Suprapubic skin (tissue), 4 donors: ENCODE results near the gene ENGASE. TPM values are rescaled to one million over a fixed set of nuclear protein-coding genes. Genes with fewer than 3 reads are reported as not detected.

Source experiments
- DNase-seq, 2 donors: peaks; one replicate each; pipeline ENCODE4 v3.0.0-alpha.2; 2019; ENCODE audit warnings: low spot score in 2 of 2
- H3K27ac ChIP-seq: fragments of 200-600 bp; sonication (generic); one replicate; pipeline ENCODE4 v1.5.1; 2019
- H3K27me3 ChIP-seq: fragments of 200-600 bp; sonication (generic); one replicate; pipeline ENCODE4 v1.5.1; 2019
- H3K36me3 ChIP-seq: fragments of 200-600 bp; sonication (generic); one replicate; pipeline ENCODE4 v1.5.1; 2019
- H3K4me1 ChIP-seq: fragments of 200-600 bp; sonication (generic); one replicate; pipeline ENCODE4 v1.5.1; 2019
- H3K4me3 ChIP-seq: fragments of 200-600 bp; sonication (generic); one replicate; pipeline ENCODE4 v1.5.1; 2019; ENCODE audit warnings: mild to moderate bottlenecking
- H3K9me3 ChIP-seq: fragments of 200-600 bp; sonication (generic); one replicate; pipeline ENCODE4 v1.5.1; 2019
- CTCF ChIP-seq, 2 donors: fragments of 200-600 bp in 1 of 2; fragments of 450-650 bp in 1 of 2; sonication (generic) in 1 of 2; IDR thresholded peaks; one replicate each; pipeline ENCODE4 v1.5.1; 2016 to 2019; ENCODE audit warnings: antibody characterized with exemption in 2 of 2, mild to moderate bottlenecking in 1 of 2, moderate library complexity in 1 of 2
- EP300 ChIP-seq: sonication (generic); formaldehyde crosslinking; IDR thresholded peaks from one replicate; pipeline ENCODE4 v1.6.1; 2017; ENCODE audit warnings: antibody characterized with exemption
- POLR2A ChIP-seq, 2 donors: fragments of 450-650 bp; IDR thresholded peaks; one replicate each; pipeline ENCODE4 v1.6.1; 2017; ENCODE audit warnings: antibody characterized with exemption in 2 of 2, mild to moderate bottlenecking in 2 of 2, moderate library complexity in 2 of 2
- POLR2AphosphoS5 ChIP-seq, 3 donors: sonication (generic); formaldehyde crosslinking; IDR thresholded peaks; one replicate each; pipeline ENCODE4 v1.6.1; 2017; ENCODE audit warnings: antibody characterized with exemption in 3 of 3
- WGBS: methylation state at CpG from one replicate; pipeline ENCODE4 v1.1.5; 2018; 5-methylcytosine and 5-hydroxymethylcytosine counted together
- total RNA-seq, 4 donors: library from RNA; depleted of rRNA; stranded (reverse); fragments of >200 nt; gene quantifications; one replicate each; pipeline ENCODE4 v1.1.0, GENCODE V29; 2016

The ENGASE gene
- total RNA-seq, 4 donors from 2014 or later: 20.6 to 87.6 (median 38.4) TPM

GRCh38 chr17:79097226-79098055, 22.8 kb downstream of the ENGASE start:
- 23% methylated on average over 13 of the region's 52 CpGs for WGBS
- Histone ChIP-seq H3K4me1 (peaks cover 7% of the 10 kb centered on the region), H3K4me3 (no peak overlapping the region), H3K27me3 (peaks cover 100% of the 10 kb centered on the region), H3K27ac (no peak overlapping the region), H3K36me3 (no peaks in the 10 kb centered on the region), H3K9me3 (no peaks in the 10 kb centered on the region)
- no peak for DNase-seq
- TF ChIP-seq CTCF (IDR thresholded peaks at IDR 0.05) (no peak), EP300 (no peak), POLR2A (IDR thresholded peaks at IDR 0.05) (no peak), POLR2AphosphoS5 (IDR thresholded peaks at IDR 0.05) (no peak)

- no peak overlapping the region for H3K27ac ChIP-seq
- WGBS: 22% methylated on average over 12 of the region's 16 CpGs
- peaks cover 100% of the 10 kb centered on the region for H3K27me3 ChIP-seq
Measured at GRCh38 chr17:79098282-79098867, 23.8 kb downstream of the ENGASE start.

GRCh38 chr17:79100405-79100804, 25.8 kb downstream of the ENGASE start:
- Histone ChIP-seq H3K27me3 (peaks cover 100% of the 10 kb centered on the region), H3K9me3 (no peaks in the 10 kb centered on the region), H3K27ac (no peak overlapping the region), H3K4me3 (no peak overlapping the region), H3K36me3 (no peaks in the 10 kb centered on the region), H3K4me1 (peaks cover 7% of the 10 kb centered on the region)
- TF ChIP-seq POLR2AphosphoS5 (IDR thresholded peaks at IDR 0.05) (no peak), CTCF (IDR thresholded peaks at IDR 0.05) (no peak), EP300 (no peak), POLR2A (IDR thresholded peaks at IDR 0.05) (no peak)
- no peak for DNase-seq
- whole genome bisulfite sequencing: 84% methylated on average over 18 of the region's 18 CpGs

More at GRCh38 chr17:79098282-79098867, 23.8 kb downstream of the ENGASE start:
- no peak for DNase-seq
- no peaks in the 10 kb centered on the region for H3K36me3 ChIP-seq
- TF ChIP-seq POLR2A (IDR thresholded peaks at IDR 0.05): no peak
- TF ChIP-seq CTCF (IDR thresholded peaks at IDR 0.05): no peak
- TF ChIP-seq POLR2AphosphoS5 (IDR thresholded peaks at IDR 0.05): no peak
- no peak for TF ChIP-seq EP300
- H3K9me3 ChIP-seq: no peaks in the 10 kb centered on the region
- peaks cover 7% of the 10 kb centered on the region for H3K4me1 ChIP-seq
- no peak overlapping the region for H3K4me3 ChIP-seq

- no peak for TF ChIP-seq POLR2AphosphoS5 (IDR thresholded peaks at IDR 0.05)
- TF ChIP-seq CTCF (IDR thresholded peaks at IDR 0.05): no peak
- no peak for TF ChIP-seq POLR2A (IDR thresholded peaks at IDR 0.05)
- TF ChIP-seq EP300: no peak
- no peak overlapping the region for H3K27ac ChIP-seq
- WGBS: 53% methylated on average over 10 of the region's 13 CpGs
- peaks cover 96% of the 10 kb centered on the region for H3K27me3 ChIP-seq
- no peak for DNase-seq
- no peaks in the 10 kb centered on the region for H3K36me3 ChIP-seq
- no peak overlapping the region for H3K4me3 ChIP-seq
- peaks cover 7% of the 10 kb centered on the region for H3K4me1 ChIP-seq
- no peaks in the 10 kb centered on the region for H3K9me3 ChIP-seq
Measured at GRCh38 chr17:79101111-79101673, 26.6 kb downstream of the ENGASE start.

- peaks cover 93% of the 10 kb centered on the region for H3K27me3 ChIP-seq
- H3K4me3 ChIP-seq: no peak overlapping the region
- no peak for TF ChIP-seq POLR2AphosphoS5 (IDR thresholded peaks at IDR 0.05)
- TF ChIP-seq EP300: no peak
- TF ChIP-seq POLR2A (IDR thresholded peaks at IDR 0.05): no peak
- TF ChIP-seq CTCF (IDR thresholded peaks at IDR 0.05): no peak
- 50% methylated on average over 2 of the region's 7 CpGs for WGBS
- peaks cover 4% of the 10 kb centered on the region for H3K4me1 ChIP-seq
- no peak overlapping the region for H3K27ac ChIP-seq
- no peaks in the 10 kb centered on the region for H3K36me3 ChIP-seq
- DNase-seq: no peak
- no peaks in the 10 kb centered on the region for H3K9me3 ChIP-seq
Measured at GRCh38 chr17:79102214-79102613, 27.6 kb downstream of the ENGASE start.
